Stimulated activated CD8-positive, alpha-beta memory T cell treated with anti-CD3 and anti-CD28 coated beads, Interleukin-7, amount 100 ng/mL, for 48 hours (primary cell): ENCODE data around the gene DYNC1LI1.
A peak's percentile ranks its signal among the peaks of the same experiment; 100 is the strongest.
"Not testable (repeated sequence)": the region's sequence is repeated elsewhere in the genome, so short reads cannot be mapped to it uniquely, and the experiment has no call there.

Source experiments
- DNase-seq, 2 donors: peaks; one replicate each; pipeline ENCODE4 v3.0.0-alpha.2; 2020; ENCODE audit warnings: low read depth in 1 of 2; ENCODE audit errors: extremely low read depth in 1 of 2

Gene DYNC1LI1

DNA sequence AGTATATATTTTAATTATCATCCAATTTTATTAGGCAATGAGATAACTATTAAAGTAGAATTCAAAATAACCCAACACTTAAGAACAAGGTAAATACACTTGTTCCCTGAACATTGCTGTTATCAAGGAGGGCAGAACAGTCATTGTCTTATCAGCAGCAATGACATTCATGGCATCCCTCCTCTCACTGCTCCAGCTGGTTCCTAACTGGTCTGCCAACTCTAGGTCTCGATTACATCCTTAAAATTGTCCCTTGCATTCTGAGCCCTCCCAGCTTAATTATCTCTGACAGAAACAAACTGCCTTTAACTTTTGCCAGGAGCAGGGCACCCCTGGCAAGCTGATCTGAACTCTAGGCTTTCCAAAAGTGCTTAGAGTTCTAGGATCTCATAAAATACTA, 14.0 kb upstream of the DYNC1LI1 start:
- no peak for DNase-seq

DNA sequence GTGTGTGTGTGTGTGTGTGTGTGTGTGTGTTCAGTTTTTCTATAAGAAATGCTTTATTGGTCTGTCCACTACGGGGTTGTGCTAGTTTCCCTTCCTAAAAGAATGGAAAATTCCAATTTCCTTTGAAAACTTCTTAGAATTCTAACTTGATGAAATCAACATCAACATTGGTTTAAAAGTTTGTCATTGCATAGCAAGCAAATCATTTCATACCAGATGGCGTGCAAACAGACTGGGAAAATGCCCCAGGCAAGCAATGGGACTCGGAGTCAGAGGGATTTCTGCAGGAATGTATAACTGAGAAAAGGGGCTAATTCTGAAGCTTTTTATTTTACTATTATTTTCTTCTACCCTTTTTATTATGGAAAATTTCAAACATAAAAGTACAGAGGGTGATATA, 13.1 kb upstream of the DYNC1LI1 start:
- DNase-seq: no peak

- DNase-seq: not testable (repeated sequence)
These were observed 8.0 kb upstream of the DYNC1LI1 start for GRCh38 chr3:32578669-32579068.

DNA sequence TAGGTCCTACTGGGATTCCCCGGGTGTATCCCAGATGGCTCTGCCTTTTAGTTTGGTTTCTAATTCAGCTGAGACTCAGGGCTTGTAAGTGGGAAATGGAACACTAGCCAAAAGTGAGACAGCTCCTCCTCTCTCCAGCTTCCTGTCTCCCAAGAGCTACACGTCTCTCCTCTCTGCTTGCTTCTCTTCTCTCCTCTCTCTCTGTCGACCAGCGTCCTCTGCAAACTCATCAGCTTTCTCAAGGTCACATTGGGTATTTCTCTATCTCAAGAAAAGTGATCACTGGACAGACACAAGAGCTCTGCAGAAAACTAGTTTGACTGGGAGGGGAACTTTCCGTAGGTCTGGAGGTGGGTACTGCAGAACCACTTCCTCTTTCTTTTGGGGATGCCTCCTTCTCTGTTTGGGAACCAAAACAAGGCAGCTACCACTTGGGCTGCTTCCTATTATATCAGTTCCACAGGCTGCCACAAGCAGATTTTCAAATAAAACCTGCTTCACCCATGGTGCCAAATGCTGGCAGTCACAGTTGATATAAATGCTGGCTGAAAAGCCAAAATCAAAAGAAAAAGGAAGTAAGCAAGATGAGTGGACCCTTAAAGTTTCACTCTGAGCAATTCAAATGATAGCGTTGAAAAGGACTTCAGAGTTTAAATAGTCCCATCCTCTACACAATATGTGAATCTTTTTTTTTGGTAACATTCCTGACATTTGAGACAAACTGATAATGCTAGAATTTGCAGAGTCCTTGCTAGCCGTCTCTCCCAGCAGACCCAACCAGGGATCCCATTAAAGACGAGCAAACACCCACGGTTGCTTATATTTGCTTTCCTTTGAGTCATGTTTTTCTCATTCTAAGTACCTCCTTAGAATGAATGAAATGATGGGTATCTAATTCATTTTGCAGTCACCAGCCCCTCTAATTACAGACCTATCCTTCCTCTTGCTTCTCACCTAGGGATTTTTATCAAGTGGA, 7.2 kb upstream of the DYNC1LI1 start:
- no peak for DNase-seq

DNA sequence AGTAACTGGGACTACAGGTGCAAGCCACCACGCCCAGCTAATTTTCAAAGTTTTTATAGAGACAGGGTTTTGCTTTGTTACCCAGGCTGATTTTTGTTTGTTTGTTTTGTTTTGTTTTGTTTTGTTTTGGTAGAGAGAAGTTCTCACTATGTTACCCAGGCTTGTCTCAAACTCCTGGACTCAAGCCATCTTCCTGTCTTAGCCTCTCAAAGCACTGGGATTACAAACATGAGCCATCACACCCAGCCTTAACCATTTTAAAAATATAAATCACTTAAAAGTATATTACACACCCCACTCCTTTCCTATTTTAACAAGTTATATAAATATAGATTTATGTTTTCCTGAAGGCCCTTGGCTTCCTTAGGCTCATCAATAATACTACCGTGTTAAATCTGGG, 6.5 kb upstream of the DYNC1LI1 start:
- DNase-seq: no peak

- DNase-seq: no peak
These were observed 4.9 kb upstream of the DYNC1LI1 start for GRCh38 chr3:32575451-32576113.

- no peak for DNase-seq
These were observed 481 bp upstream of the DYNC1LI1 start for GRCh38 chr3:32571192-32571485.

- DNase-seq: peak; percentile 7 to 30
These were observed 878 bp downstream of the DYNC1LI1 start for GRCh38 chr3:32569540-32570420.

DNA sequence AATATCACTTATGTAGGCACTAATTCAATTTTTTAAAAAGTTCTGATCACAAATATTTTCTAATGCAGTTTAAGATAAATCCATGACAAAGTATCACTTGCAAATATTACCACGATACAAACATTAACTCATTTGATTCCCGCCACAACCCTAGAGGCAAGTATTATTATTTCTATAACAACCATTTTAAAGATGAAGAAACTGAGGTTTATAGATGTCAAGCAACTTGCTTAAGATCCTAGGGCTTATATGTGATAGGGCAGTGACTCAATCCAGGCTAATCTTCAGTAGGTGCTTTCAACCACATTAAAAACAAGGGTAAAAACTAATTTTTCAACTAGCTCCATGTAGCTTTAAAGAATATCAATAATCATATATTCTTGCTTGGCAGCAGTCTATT, 1.7 kb downstream of the DYNC1LI1 start:
- no peak for DNase-seq

GRCh38 chr3:32564195-32564594, 6.5 kb downstream of the DYNC1LI1 start:
- DNase-seq: no peak

DNA sequence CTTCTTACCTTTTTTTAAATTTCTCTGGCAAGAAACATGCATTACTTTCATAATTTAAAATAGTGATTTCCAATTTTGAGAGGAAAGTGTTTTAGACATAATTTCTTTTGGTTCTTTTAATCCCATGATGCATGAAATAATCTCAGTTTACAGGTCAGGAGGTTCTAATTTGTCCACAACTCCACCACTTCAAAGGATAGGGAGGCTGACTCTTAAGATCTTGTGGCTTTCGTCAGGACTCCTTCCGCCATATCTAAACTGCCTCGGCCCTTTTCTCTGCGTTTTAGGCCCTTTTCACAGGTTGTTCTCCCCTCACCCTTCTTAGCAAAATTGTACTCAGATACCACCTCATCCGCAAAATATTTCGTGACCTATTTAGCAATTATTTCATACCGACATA, 8.0 kb downstream of the DYNC1LI1 start:
- DNase-seq: no peak

GRCh38 chr3:32557640-32558352, 12.9 kb downstream of the DYNC1LI1 start:
- no peak for DNase-seq

DNA sequence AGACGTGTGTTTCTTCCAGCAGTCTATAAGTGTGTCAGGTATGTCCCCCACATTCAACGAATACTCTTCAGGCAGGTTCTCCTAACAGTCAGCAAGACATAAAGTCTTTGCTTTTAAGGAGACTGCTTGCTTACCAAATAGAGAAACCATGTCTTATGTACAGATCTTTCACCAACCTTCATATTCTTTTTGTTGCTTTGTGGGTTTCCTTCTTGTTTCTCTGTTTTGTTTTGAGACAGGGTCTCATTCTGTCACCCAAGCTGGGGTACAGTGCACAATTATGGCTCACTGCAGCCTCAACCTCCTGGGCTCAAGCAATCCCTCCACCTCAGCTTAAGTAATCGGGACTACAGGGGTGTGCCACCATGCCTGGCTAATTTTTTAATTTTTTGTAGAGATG, 14.3 kb downstream of the DYNC1LI1 start:
- no peak for DNase-seq

DNA sequence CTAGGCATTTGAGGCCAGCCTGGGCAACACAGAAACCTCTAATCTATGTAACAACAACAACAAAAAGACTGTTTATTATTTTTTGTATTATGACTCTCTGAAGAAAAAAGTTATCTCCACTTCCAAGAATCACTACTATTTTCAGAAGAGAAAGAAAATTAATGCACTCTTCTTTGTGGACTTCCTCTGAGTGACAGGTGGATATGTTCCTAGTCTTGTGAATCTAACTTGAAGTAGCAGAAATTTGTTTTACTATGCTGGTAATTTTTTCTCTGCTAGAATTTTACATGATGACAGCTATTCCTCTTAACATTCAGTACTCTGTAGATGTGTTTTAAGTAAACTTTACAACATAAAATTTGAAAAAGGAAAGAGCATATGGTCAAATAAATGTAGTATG, 16.7 kb downstream of the DYNC1LI1 start:
- no peak for DNase-seq

GRCh38 chr3:32553459-32553858, 17.2 kb downstream of the DYNC1LI1 start:
- no peak for DNase-seq

- DNase-seq: no peak
These were observed 18.6 kb downstream of the DYNC1LI1 start for GRCh38 chr3:32552013-32552412.

DNA sequence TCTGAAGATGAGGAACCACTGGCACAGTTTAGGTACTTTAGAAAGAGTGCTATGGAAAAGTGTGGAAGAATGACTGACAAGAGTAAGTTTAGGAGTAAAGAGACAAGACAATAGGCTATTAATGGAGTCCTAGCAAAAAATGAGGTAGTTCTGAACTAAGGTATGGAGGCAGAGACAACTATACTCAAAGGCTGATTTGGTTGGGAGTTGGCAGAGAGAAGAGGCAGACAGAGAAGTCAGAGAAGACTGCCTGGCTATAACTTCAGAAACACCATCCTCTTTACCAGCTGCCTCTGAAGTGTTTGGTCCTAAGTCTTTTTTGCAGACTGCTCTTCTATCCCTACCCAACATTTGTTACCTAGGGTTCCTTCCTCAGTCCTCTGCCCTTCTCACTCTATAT, 19.2 kb downstream of the DYNC1LI1 start:
- no peak for DNase-seq

GRCh38 chr3:32551087-32551486, 19.6 kb downstream of the DYNC1LI1 start:
- no peak for DNase-seq

DNA sequence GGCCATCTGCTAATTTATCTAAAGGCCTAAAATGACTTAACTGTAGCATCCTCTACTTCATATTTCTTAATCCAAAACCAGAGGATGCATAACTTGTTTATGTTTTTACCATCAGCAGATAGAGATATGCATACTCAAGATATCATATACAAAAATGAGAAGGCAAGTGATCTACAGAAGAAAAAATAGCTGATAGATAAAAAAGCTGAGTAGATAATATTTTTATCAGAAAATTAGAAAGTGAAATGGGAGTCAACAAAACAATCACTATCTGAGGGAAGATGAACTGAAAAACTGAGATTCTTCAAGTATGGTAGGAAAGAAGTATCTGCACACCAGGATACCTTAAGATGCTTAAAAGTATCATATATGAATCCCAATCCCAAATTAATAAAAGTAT, 25.4 kb downstream of the DYNC1LI1 start:
- no peak for DNase-seq

DNA sequence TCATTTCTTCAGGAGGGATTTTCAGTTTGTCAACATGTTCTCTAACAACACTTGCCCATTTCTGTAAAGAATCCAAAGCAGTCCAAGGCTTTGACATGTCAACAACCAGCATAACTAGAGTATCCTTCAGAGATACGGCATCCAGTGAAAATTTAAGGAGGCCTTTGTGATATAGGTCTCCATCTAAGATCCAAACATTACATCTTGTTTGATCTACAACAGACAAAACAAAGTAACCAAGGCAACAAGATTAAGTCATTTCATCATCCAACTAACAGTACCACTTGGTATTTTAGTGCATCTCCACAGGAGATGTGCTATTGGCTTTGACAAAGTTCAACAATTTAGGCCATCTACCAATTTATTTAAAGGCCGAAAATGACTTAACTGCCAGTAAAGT, 25.8 kb downstream of the DYNC1LI1 start:
- DNase-seq: no peak

DNA sequence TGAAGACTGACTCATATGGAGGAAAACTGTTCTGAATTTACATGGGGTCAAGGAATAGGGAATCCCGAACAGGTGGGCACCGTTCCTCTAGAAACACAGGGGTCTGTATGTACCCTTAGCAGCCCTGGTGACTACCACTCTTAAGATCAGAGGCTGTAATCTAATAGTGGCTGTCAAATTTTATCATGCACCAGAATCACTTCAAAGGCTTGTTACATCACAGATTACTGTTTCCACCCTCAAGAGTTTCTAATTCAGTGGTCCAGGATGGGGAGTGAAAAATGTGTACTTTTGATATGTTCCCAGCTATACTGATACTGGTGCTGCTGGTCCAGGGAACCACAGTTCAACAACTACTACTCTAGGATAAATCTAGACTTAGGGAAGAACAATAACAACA, 27.9 kb downstream of the DYNC1LI1 start:
- DNase-seq: no peak
